HepG2 (cell line): ENCODE measurements around the gene FOXE3. TPM values are rescaled to one million over a fixed set of nuclear protein-coding genes. Genes with fewer than 3 reads are reported as not detected.

Experiments used
- ATAC-seq: fragments of 200-7000 bp; cut with Tn5 transposase; 3 replicates; pipeline ENCODE4 v1.9.1; 2020; ENCODE audit warnings: mild to moderate bottlenecking, moderate library complexity
- BruUV-seq: library from RNA; stranded (reverse); fragments of 400-500 nt; replicated peaks from 2 replicates; lab custom pipeline; 2021; lab: Mats Ljungman, UMichigan
- CTCF ChIA-PET: fragments of 300-600 bp; formaldehyde crosslinking; extraction: SDS; loops from one replicate; lab custom pipeline; 2021; ENCODE audit warnings: low total read pairs, inconsistent platforms, low intra/inter-chr PET ratio; lab: Yijun Ruan, JAX
- POLR2A ChIA-PET: fragments of 350-600 bp; sonication (Branson Sonifier 250); formaldehyde crosslinking; loops from one replicate; lab custom pipeline; 2020; ENCODE audit warnings: antibody characterized with exemption, inconsistent platforms; lab: Yijun Ruan, JAX
- DNase-seq: peaks from one replicate; pipeline ENCODE4 v3.0.0-alpha.2; 2015; ENCODE audit warnings: low spot score
- FAIRE-seq: peaks from 3 replicates; lab custom pipeline; 2011; peaks lifted over from hg19 to GRCh38; lab: Jason Lieb, UNC
- H2AFZ ChIP-seq: one replicate; pipeline ENCODE4 v1.6.1; 2011; ENCODE audit warnings: low read length, inconsistent platforms
- H3K27ac ChIP-seq: fragments of 300-600 bp; 3 replicates; pipeline ENCODE4 v1.8.0; 2011; ENCODE audit warnings: mixed run types, mild to moderate bottlenecking, mixed read lengths, low read length, inconsistent platforms; ENCODE audit not compliant: insufficient read depth; ENCODE audit errors: extremely low read length
- H3K27me3 ChIP-seq, 2 experiments: fragments of 200-600 bp in 1 of 2; 2 replicates in 1 of 2; 3 replicates in 1 of 2; pipeline versions ENCODE4 v1.6.0 to v1.8.0; 2011; ENCODE audit warnings: low read length in 2 of 2, mild to moderate bottlenecking in 2 of 2, moderate library complexity in 2 of 2, inconsistent platforms in 1 of 2; ENCODE audit not compliant: insufficient read depth in 2 of 2, control insufficient read depth in 1 of 2
- H3K36me3 ChIP-seq, 2 experiments: fragments of 200-600 bp in 1 of 2; replicated peaks in 1 of 2; 2 replicates in 1 of 2; 3 replicates in 1 of 2; pipeline versions ENCODE4 v1.5.1 to v1.8.0; 2011; ENCODE audit warnings: low read length in 2 of 2, inconsistent platforms in 1 of 2; ENCODE audit not compliant: insufficient read depth in 2 of 2, control insufficient read depth in 1 of 2
- H3K4me1 ChIP-seq: 2 replicates; pipeline ENCODE4 v1.5.1; 2012; ENCODE audit warnings: low read length, inconsistent platforms; ENCODE audit not compliant: insufficient read depth
- H3K4me2 ChIP-seq: 2 replicates; pipeline ENCODE4 v1.6.0; 2011; ENCODE audit warnings: low read depth, low read length, inconsistent platforms
- H3K4me3 ChIP-seq, 3 experiments: fragments of 200-600 bp in 1 of 3; sonication (generic), shearing (Covaris generic) in 1 of 3; replicated peaks in 1 of 3; 2 replicates each; pipeline ENCODE4 v1.5.1; 2011 to 2016; ENCODE audit warnings: low read length in 3 of 3, inconsistent platforms in 2 of 3, low read depth in 2 of 3, mild to moderate bottlenecking in 2 of 3, control low read depth in 1 of 3, mixed read lengths in 1 of 3; ENCODE audit not compliant: insufficient read depth in 1 of 3
- H3K79me2 ChIP-seq: one replicate; pipeline ENCODE4 v1.6.1; 2011; ENCODE audit warnings: low read length, inconsistent platforms; ENCODE audit not compliant: insufficient read depth
- H3K9ac ChIP-seq: 2 replicates; pipeline ENCODE4 v1.6.0; 2011; ENCODE audit warnings: mild to moderate bottlenecking, low read depth, low read length, inconsistent platforms; ENCODE audit not compliant: insufficient read depth
- H3K9me3 ChIP-seq: 2 replicates; pipeline ENCODE4 v1.5.1; 2012; ENCODE audit warnings: mild to moderate bottlenecking, low read length
- H4K20me1 ChIP-seq: 2 replicates; pipeline ENCODE4 v1.6.0; 2011; ENCODE audit warnings: inconsistent platforms, mild to moderate bottlenecking, low read length, moderate library complexity; ENCODE audit not compliant: insufficient read depth
- CERS6 ChIP-seq: sonication (generic); formaldehyde crosslinking; IDR thresholded peaks from 2 replicates; pipeline ENCODE4 v1.5.0; 2020; ENCODE audit warnings: missing genetic modification reagents
- NCOR1 ChIP-seq: fragments of 200-600 bp; sonication (generic); IDR thresholded peaks from 2 replicates; pipeline ENCODE4 v1.7.0; 2017; ENCODE audit warnings: antibody characterized with exemption, low read length, borderline replicate concordance
- NR2C2 ChIP-seq: sonication (generic); formaldehyde crosslinking; IDR thresholded peaks from 2 replicates; pipeline ENCODE4 v1.4.0; 2020; ENCODE audit warnings: missing genetic modification reagents, mild to moderate bottlenecking, moderate library complexity, borderline replicate concordance
- SRSF9 ChIP-seq: fragments of 200-400 bp; formaldehyde crosslinking; IDR thresholded peaks from 2 replicates; pipeline ENCODE4 v1.6.1; 2018; ENCODE audit warnings: borderline replicate concordance, mild to moderate bottlenecking, low read depth, low read length; ENCODE audit not compliant: insufficient read depth, poor library complexity, severe bottlenecking
- ZNF282 ChIP-seq: fragments of 450-650 bp; IDR thresholded peaks from 2 replicates; pipeline ENCODE4 v1.6.1; 2018; ENCODE audit not compliant: partially characterized antibody
- ZNF501 ChIP-seq: sonication (generic); formaldehyde crosslinking; IDR thresholded peaks from 2 replicates; pipeline ENCODE4 v1.5.1; 2020; ENCODE audit warnings: mild to moderate bottlenecking, moderate library complexity, missing genetic modification reagents
- ZNF781 ChIP-seq: sonication (generic); formaldehyde crosslinking; IDR thresholded peaks from 2 replicates; pipeline ENCODE4 v1.5.1; 2020; ENCODE audit warnings: borderline replicate concordance, mild to moderate bottlenecking, missing genetic modification reagents; ENCODE audit errors: not compliant biosample characterization
- in situ Hi-C: cut with HindIII; loops from 2 replicates; pipeline ENCODE4 v1.10.0; 2017; ENCODE audit warnings: low pct_unique_long_range_greater_than_20kb; ENCODE audit not compliant: extremely low pct_ligation_motif_present
- intact Hi-C: fragments of 100-400 bp; cut with micrococcal nuclease; formaldehyde crosslinking; loops from one replicate; pipeline ENCODE4 v1.10.0; 2022; ENCODE audit not compliant: unreplicated experiment
- polyA plus RNA-seq, 8 experiments: library from polyadenylated mRNA; depleted of rRNA in 3 of 8; stranded (reverse) in 7 of 8; unstranded in 1 of 8; fragments of >200 nt; fragmentation: Illumina TruSeq in 4 of 8; extraction: Trizol in 4 of 8; gene quantifications; 2 replicates each; pipeline versions ENCODE4 v1.2.1 to v1.2.3, GENCODE V29; 2011 to 2016; ENCODE audit warnings: low read depth in 4 of 8, missing spikeins in 1 of 8, mixed read lengths in 1 of 8; ENCODE audit not compliant: insufficient read depth in 1 of 8
- total RNA-seq, 5 experiments: library from RNA; depleted of rRNA; stranded (reverse); fragments of >200 nt; fragmentation: Illumina TruSeq; extraction: Trizol; gene quantifications; 2 replicates each; pipeline ENCODE4 v1.2.3, GENCODE V29; 2016; ENCODE audit warnings: low read depth in 1 of 5
- TF ChIP-seq, protein P1 (sequence below): sonication (generic); formaldehyde crosslinking; conservative IDR thresholded peaks from 2 replicates; pipeline ENCODE4 v1.5.0; 2020; ENCODE audit warnings: missing genetic modification reagents

The FOXE3 gene
- total and polyA plus RNA-seq, 2 of the 13 experiments (the other 11 are each of a cell fraction or from before 2014, with no cell fraction given): not detected

- TF ChIP-seq, protein P1, sequence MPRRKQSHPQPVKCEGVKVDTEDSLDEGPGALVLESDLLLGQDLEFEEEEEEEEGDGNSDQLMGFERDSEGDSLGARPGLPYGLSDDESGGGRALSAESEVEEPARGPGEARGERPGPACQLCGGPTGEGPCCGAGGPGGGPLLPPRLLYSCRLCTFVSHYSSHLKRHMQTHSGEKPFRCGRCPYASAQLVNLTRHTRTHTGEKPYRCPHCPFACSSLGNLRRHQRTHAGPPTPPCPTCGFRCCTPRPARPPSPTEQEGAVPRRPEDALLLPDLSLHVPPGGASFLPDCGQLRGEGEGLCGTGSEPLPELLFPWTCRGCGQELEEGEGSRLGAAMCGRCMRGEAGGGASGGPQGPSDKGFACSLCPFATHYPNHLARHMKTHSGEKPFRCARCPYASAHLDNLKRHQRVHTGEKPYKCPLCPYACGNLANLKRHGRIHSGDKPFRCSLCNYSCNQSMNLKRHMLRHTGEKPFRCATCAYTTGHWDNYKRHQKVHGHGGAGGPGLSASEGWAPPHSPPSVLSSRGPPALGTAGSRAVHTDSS: no peak
- TF ChIP-seq CERS6 (CRISPR knock-in tag) (no peak), NCOR1 (no peak), ZNF781 (CRISPR knock-in tag) (no peak), NR2C2 (CRISPR knock-in tag) (no peak), ZNF501 (CRISPR knock-in tag) (no peak)
Measured at GRCh38 chr1:47367651-47368050, 48.4 kb upstream of the FOXE3 start (continued).

GRCh38 chr1:47371016-47371517, 45.0 kb upstream of the FOXE3 start:
- Histone ChIP-seq H3K36me3 (peaks cover 10 to 60% of the 10 kb centered on the region in 2 experiments; a peak in 4 of 5 replicates), H3K4me1 (no peaks in the 10 kb centered on the region), H3K4me3 (no peak overlapping the region), H3K4me2 (no peak overlapping the region), H2AFZ (no peak overlapping the region), H4K20me1 (no peaks in the 10 kb centered on the region), H3K79me2 (peaks cover 4% of the 10 kb centered on the region), H3K9ac (no peak overlapping the region), H3K27me3 (no peaks in the 10 kb centered on the region), H3K27ac (no peak overlapping the region), H3K9me3 (no peaks in the 10 kb centered on the region)
- CTCF ChIA-PET: no interaction called here
- ATAC-seq: no peak
- POLR2A ChIA-PET: no interaction called here
- no peak for FAIRE-seq
- TF ChIP-seq ZNF282 (no peak), SRSF9 (no peak)
- no TSS peak for BruUV-seq
- no peak for DNase-seq
- in situ Hi-C loops: no loop called here
- intact Hi-C loops: no loop called here
